ENCODE data around the gene HEYL.

The HEYL gene

GRCh38 chr1:39633422-39633821, 6.0 kb downstream of the HEYL start:
- Histone ChIP-seq H4K20me1 (ENCODE audit: insufficient read depth) (no peaks in the 10 kb centered on the region), H3K27me3 (ENCODE audit: insufficient read depth, low read depth) (0 out of 2 replicates have a peak, but pooled peaks cover 2% of the 10 kb centered on the region), H3K4me1 (ENCODE audit: low read depth, poor library complexity, severe bottlenecking) (peaks cover under 1% of the 10 kb centered on the region), H3K36me3 (ENCODE audit: insufficient read depth) (no peaks in the 10 kb centered on the region), H3K27ac (no peak overlapping the region), H3K79me2 (ENCODE audit: insufficient read depth, low read depth) (no peaks in the 10 kb centered on the region), H2AFZ (ENCODE audit: low read depth) (no peak overlapping the region), H3K4me2 (no peak overlapping the region), H3K4me3 (IDR thresholded peaks at IDR 0.05; ENCODE audit: insufficient read depth, low read depth, low read length) (no peak overlapping the region), H3K9ac (no peak overlapping the region)
- TF ChIP-seq, protein P1, sequence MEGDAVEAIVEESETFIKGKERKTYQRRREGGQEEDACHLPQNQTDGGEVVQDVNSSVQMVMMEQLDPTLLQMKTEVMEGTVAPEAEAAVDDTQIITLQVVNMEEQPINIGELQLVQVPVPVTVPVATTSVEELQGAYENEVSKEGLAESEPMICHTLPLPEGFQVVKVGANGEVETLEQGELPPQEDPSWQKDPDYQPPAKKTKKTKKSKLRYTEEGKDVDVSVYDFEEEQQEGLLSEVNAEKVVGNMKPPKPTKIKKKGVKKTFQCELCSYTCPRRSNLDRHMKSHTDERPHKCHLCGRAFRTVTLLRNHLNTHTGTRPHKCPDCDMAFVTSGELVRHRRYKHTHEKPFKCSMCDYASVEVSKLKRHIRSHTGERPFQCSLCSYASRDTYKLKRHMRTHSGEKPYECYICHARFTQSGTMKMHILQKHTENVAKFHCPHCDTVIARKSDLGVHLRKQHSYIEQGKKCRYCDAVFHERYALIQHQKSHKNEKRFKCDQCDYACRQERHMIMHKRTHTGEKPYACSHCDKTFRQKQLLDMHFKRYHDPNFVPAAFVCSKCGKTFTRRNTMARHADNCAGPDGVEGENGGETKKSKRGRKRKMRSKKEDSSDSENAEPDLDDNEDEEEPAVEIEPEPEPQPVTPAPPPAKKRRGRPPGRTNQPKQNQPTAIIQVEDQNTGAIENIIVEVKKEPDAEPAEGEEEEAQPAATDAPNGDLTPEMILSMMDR (conservative IDR thresholded peaks at IDR 0.05; ENCODE audit: low read depth, low read length) = no peak

- no peak overlapping the region for H3K9ac ChIP-seq
- no peaks in the 10 kb centered on the region for H3K4me1 ChIP-seq (ENCODE audit: low read depth, poor library complexity, severe bottlenecking)
- no peak overlapping the region for H3K4me2 ChIP-seq
- H3K79me2 ChIP-seq (ENCODE audit: insufficient read depth, low read depth) = no peaks in the 10 kb centered on the region
- H3K27me3 ChIP-seq (ENCODE audit: insufficient read depth, low read depth) = 0 out of 2 replicates have a peak, but pooled peaks cover 2% of the 10 kb centered on the region
- H4K20me1 ChIP-seq (ENCODE audit: insufficient read depth) = no peaks in the 10 kb centered on the region
- H2AFZ ChIP-seq (ENCODE audit: low read depth) = no peak overlapping the region
- H3K36me3 ChIP-seq (ENCODE audit: insufficient read depth) = no peaks in the 10 kb centered on the region
- TF ChIP-seq, protein P1 (conservative IDR thresholded peaks at IDR 0.05; ENCODE audit: low read depth, low read length) = no peak
- no peak overlapping the region for H3K27ac ChIP-seq
- no peak overlapping the region for H3K4me3 ChIP-seq (IDR thresholded peaks at IDR 0.05; ENCODE audit: insufficient read depth, low read depth, low read length)
Observed at GRCh38 chr1:39632682-39633417, 6.6 kb downstream of the HEYL start.

DNA sequence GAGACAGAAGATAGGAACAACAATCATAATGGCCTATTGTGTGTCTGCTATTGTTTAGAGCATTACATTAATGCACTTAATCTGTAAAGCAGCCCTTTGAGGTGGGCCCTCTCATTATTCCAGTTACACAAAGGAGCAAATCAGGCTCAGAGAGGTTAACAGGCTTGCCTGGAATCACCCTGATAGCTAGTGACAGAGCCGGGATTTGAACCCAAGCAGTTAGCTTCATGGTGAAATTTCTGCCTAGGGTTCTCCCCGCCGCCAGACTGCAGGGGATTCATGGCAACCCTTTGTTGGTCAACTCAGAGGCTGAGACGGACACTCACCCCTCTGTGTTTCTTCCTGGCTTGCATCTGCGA, 7.1 kb downstream of the HEYL start:
- Histone ChIP-seq H3K79me2 (ENCODE audit: insufficient read depth, low read depth) (no peaks in the 10 kb centered on the region), H3K4me2 (no peak overlapping the region), H2AFZ (ENCODE audit: low read depth) (no peak overlapping the region), H3K27me3 (ENCODE audit: insufficient read depth, low read depth) (no peaks in the 10 kb centered on the region), H3K4me1 (ENCODE audit: low read depth, poor library complexity, severe bottlenecking) (no peaks in the 10 kb centered on the region), H4K20me1 (ENCODE audit: insufficient read depth) (no peaks in the 10 kb centered on the region), H3K9ac (no peak overlapping the region), H3K4me3 (IDR thresholded peaks at IDR 0.05; ENCODE audit: insufficient read depth, low read depth, low read length) (no peak overlapping the region), H3K27ac (no peak overlapping the region), H3K36me3 (ENCODE audit: insufficient read depth) (no peaks in the 10 kb centered on the region)
- TF ChIP-seq, protein P1 (conservative IDR thresholded peaks at IDR 0.05; ENCODE audit: low read depth, low read length) = no peak

DNA sequence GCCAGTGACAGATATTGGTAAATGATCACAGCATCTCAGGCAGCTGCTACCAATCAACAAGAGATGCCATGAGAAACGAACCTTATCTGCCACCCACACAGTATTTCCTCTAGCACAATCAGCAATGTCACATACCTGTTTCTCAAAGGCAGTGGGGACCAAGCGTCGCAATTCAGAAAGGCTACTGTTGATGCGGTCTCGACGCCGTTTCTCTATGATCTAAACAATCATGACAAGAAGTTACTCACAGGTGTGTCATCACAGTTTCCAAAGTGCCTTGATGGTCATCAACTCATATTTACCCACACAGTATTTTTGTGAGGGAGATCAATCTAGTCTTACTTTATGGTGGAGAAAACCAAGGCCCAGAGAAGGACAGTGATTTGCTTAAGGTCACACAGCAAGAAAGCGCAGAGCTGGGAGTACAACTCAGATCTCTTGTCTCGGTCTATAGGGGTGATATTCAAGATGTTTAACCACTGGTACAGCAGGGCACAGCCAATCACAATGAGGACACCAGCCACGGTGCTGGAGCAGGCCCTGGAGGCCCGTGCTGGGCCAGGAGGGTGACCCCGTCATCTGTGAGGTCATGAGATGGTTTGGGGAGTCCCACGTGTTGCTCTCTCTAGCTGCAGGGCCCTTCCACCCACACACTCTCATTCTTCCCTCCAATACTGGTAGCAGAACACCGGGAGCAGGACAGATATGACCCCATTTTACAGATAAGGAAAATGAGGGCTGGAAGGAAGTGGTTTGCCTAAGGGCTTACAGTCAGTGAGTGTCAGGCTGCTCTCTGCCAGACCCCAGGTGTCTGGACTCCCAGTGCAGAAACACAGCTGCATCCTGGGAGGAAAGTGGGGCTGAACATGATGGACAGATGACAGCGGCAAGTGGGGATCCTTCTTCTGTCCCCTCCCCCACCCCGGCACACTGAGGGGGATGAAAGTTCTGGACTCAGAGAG, 7.8 kb downstream of the HEYL start:
- no peaks in the 10 kb centered on the region for H3K79me2 ChIP-seq (ENCODE audit: insufficient read depth, low read depth)
- H2AFZ ChIP-seq (ENCODE audit: low read depth) = no peak overlapping the region
- TF ChIP-seq, protein P1 (conservative IDR thresholded peaks at IDR 0.05; ENCODE audit: low read depth, low read length) = no peak
- H3K27ac ChIP-seq = no peak overlapping the region
- H3K4me3 ChIP-seq (IDR thresholded peaks at IDR 0.05; ENCODE audit: insufficient read depth, low read depth, low read length) = no peak overlapping the region
- H3K9ac ChIP-seq = no peak overlapping the region
- H3K27me3 ChIP-seq (ENCODE audit: insufficient read depth, low read depth) = no peaks in the 10 kb centered on the region
- H3K4me1 ChIP-seq (ENCODE audit: low read depth, poor library complexity, severe bottlenecking) = no peaks in the 10 kb centered on the region
- H3K36me3 ChIP-seq (ENCODE audit: insufficient read depth) = no peaks in the 10 kb centered on the region
- no peaks in the 10 kb centered on the region for H4K20me1 ChIP-seq (ENCODE audit: insufficient read depth)
- H3K4me2 ChIP-seq = no peak overlapping the region
